ENCODE results near the gene PTCH1.

- TF ChIP-seq POLR2AphosphoS5 (IDR thresholded peaks at IDR 0.05; ENCODE audit: insufficient read depth in 1 of 2, low read depth in 1 of 2): no peak
- no peak for TF ChIP-seq CTCF (IDR thresholded peaks at IDR 0.05)
- TF ChIP-seq POLR2A (IDR thresholded peaks at IDR 0.05): no peak
These were observed 21.2 kb downstream of the PTCH1 start for GRCh38 chr9:95495529-95495928.
